Fibroblast of mammary gland (primary cell): ENCODE results near the gene PDGFA.

ENCODE experiments used
- DNase-seq: peaks from one replicate; pipeline ENCODE4 v3.0.0-alpha.2; 2010; ENCODE audit warnings: low read depth
- H3K4me3 ChIP-seq: 2 replicates; pipeline ENCODE4 v1.5.1; 2011; ENCODE audit warnings: low read depth, mild to moderate bottlenecking, low read length, moderate library complexity; ENCODE audit not compliant: control insufficient read depth
- CTCF ChIP-seq: conservative IDR thresholded peaks from 2 replicates; pipeline ENCODE4 v1.5.1; 2011; ENCODE audit warnings: low read depth, low read length, inconsistent platforms; ENCODE audit not compliant: control insufficient read depth, insufficient read depth

The PDGFA gene

GRCh38 chr7:507623-508300 lies 11.9 kb downstream of the PDGFA start:
- TF ChIP-seq CTCF, result no peak
- no peak for DNase-seq
- H3K4me3 ChIP-seq, result no peak overlapping the region

GRCh38 chr7:506921-507622 lies 12.6 kb downstream of the PDGFA start:
- TF ChIP-seq CTCF, result no peak
- H3K4me3 ChIP-seq, result no peak overlapping the region
- DNase-seq, result no peak

- no peak for DNase-seq
- no peak for TF ChIP-seq CTCF
- H3K4me3 ChIP-seq, result no peak overlapping the region
Observed at GRCh38 chr7:506391-506831, 13.2 kb downstream of the PDGFA start.

- no peak for TF ChIP-seq CTCF
- no peak for DNase-seq
- H3K4me3 ChIP-seq, result no peak overlapping the region
Observed at GRCh38 chr7:505171-505570, 14.5 kb downstream of the PDGFA start.

GRCh38 chr7:504221-505111 lies 15.2 kb downstream of the PDGFA start:
- DNase-seq, result no peak
- no peak for TF ChIP-seq CTCF
- H3K4me3 ChIP-seq, result no peak overlapping the region

GRCh38 chr7:503575-504111 lies 16.0 kb downstream of the PDGFA start:
- TF ChIP-seq CTCF, result no peak
- H3K4me3 ChIP-seq, result no peak overlapping the region
- peak; percentile 54 for DNase-seq
